NCI-H1694 treated with DMSO at 0.1 percent for 48 hours (cell line): ENCODE results near the gene LRRC4.

Experiments
- DNase-seq: peaks from one replicate; lab custom pipeline; 2025; lab: John Stamatoyannopoulos, UW

The LRRC4 gene

GRCh38 chr7:128059143-128059988 lies 28.1 kb upstream of the LRRC4 start:
- DNase-seq: no peak

- no peak for DNase-seq
Observed at GRCh38 chr7:128057909-128058308, 26.7 kb upstream of the LRRC4 start.

- DNase-seq: no peak
Observed at GRCh38 chr7:128056901-128057300, 25.7 kb upstream of the LRRC4 start.

GRCh38 chr7:128055637-128056036 lies 24.4 kb upstream of the LRRC4 start:
- DNase-seq: no peak

- no peak for DNase-seq
Observed at GRCh38 chr7:128054511-128054910, 23.3 kb upstream of the LRRC4 start.

GRCh38 chr7:128053991-128054390 lies 22.8 kb upstream of the LRRC4 start:
- no peak for DNase-seq

- peak; percentile 62 for DNase-seq
Observed at GRCh38 chr7:128053023-128053422, 21.8 kb upstream of the LRRC4 start.

- no peak for DNase-seq
Observed at GRCh38 chr7:128052404-128052803, 21.2 kb upstream of the LRRC4 start.

GRCh38 chr7:128045766-128046165 lies 14.5 kb upstream of the LRRC4 start:
- DNase-seq: no peak

GRCh38 chr7:128045158-128045557 lies 13.9 kb upstream of the LRRC4 start:
- no peak for DNase-seq

GRCh38 chr7:128044064-128044463 lies 12.8 kb upstream of the LRRC4 start:
- DNase-seq: no peak

GRCh38 chr7:128042012-128042411 lies 10.8 kb upstream of the LRRC4 start:
- no peak for DNase-seq

GRCh38 chr7:128041203-128041602 lies 10.0 kb upstream of the LRRC4 start:
- no peak for DNase-seq

- no peak for DNase-seq
Observed at GRCh38 chr7:128040205-128040604, 9.0 kb upstream of the LRRC4 start.

- DNase-seq: no peak
Observed at GRCh38 chr7:128039544-128039953, 8.3 kb upstream of the LRRC4 start.

- DNase-seq: no peak
Observed at GRCh38 chr7:128037880-128038619, 6.8 kb upstream of the LRRC4 start.

- no peak for DNase-seq
Observed at GRCh38 chr7:128037081-128037480, 5.8 kb upstream of the LRRC4 start.

- no peak for DNase-seq
Observed at GRCh38 chr7:128036226-128036940, 5.1 kb upstream of the LRRC4 start.

- DNase-seq: peak; percentile 81
Observed at GRCh38 chr7:128035712-128036111, 4.5 kb upstream of the LRRC4 start.

GRCh38 chr7:128034825-128035224 lies 3.6 kb upstream of the LRRC4 start:
- DNase-seq: no peak

GRCh38 chr7:128033246-128033645 lies 2.0 kb upstream of the LRRC4 start:
- DNase-seq: no peak

- no peak for DNase-seq
Observed at GRCh38 chr7:128032605-128033235, 1.5 kb upstream of the LRRC4 start.
